ENCODE data around the gene ERBB2. TPM values are rescaled to one million over a fixed set of nuclear protein-coding genes. Genes with fewer than 3 reads are reported as not detected.

The ERBB2 gene
- total RNA-seq, 1 experiment from 2014 or later: 216 TPM

GRCh38 chr17:39651923-39652586, 47.8 kb upstream of the ERBB2 start:
- no peak overlapping the region for H2BK15ac ChIP-seq (ENCODE audit: low read depth, low read length)
- H3K79me1 ChIP-seq (ENCODE audit: insufficient read depth, low read depth, low read length, poor library complexity, severe bottlenecking): no peaks in the 10 kb centered on the region
- no peak overlapping the region for H3K23ac ChIP-seq (ENCODE audit: insufficient read length, low read depth, low read length)
- peak overlapping the region; percentile 90 to 95 (median 91) for H3K27ac Mint-ChIP-seq
- peaks cover 9% of the 10 kb centered on the region; the same call in 1 of the 2 replicates for H3K4me1 ChIP-seq (ENCODE audit: insufficient read depth, low read length)
- H3K23me2 ChIP-seq (ENCODE audit: insufficient read length, low read depth, low read length, poor library complexity, severe bottlenecking): no peaks in the 10 kb centered on the region
- no peak for DNase-seq
- H4K20me1 ChIP-seq (ENCODE audit: control insufficient read depth, insufficient read depth, insufficient read length): no peaks in the 10 kb centered on the region
- H3K9me3 Mint-ChIP-seq: no peaks in the 10 kb centered on the region
- no peak overlapping the region for H4K91ac ChIP-seq (ENCODE audit: insufficient read length, low read depth, low read length)
- no peak overlapping the region for H3T11ph ChIP-seq (ENCODE audit: low read length)
- H2BK120ac ChIP-seq (ENCODE audit: low read depth, low read length, poor library complexity, severe bottlenecking): no peak overlapping the region
- H3K36me3 Mint-ChIP-seq (ENCODE audit: insufficient read depth in 1 of 3, low read depth in 3 of 3): peaks cover 0 to 20% (median 4%) of the 10 kb centered on the region in 3 experiments; a peak in 6 of 7 replicates
- no peak overlapping the region for H3K9ac ChIP-seq (ENCODE audit: extremely low read depth, insufficient read length, low read length)
- H3K18ac ChIP-seq (ENCODE audit: insufficient read length, low read depth, low read length): no peak overlapping the region
- H4K8ac ChIP-seq (replicated peaks; ENCODE audit: insufficient read length, low read depth, low read length): no peak overlapping the region
- H3K9me3 ChIP-seq (ENCODE audit: control insufficient read depth, low read depth, low read length): no peaks in the 10 kb centered on the region
- H3K14ac ChIP-seq (ENCODE audit: insufficient read depth, low read length): no peak overlapping the region; the same call in 1 of the 2 replicates
- no peak overlapping the region for H2BK20ac ChIP-seq (ENCODE audit: low read depth, low read length, poor library complexity, severe bottlenecking)
- no peak overlapping the region for H2AK5ac ChIP-seq (ENCODE audit: insufficient read length, low read length)
- no peaks in the 10 kb centered on the region for H3K27me3 ChIP-seq (ENCODE audit: insufficient read depth, low read length)
- H4K5ac ChIP-seq (ENCODE audit: insufficient read length, low read depth, low read length): no peak overlapping the region
- H3K4me1 Mint-ChIP-seq: peaks cover 31 to 58% of the 10 kb centered on the region in 2 experiments
- no peak overlapping the region for H3K4ac ChIP-seq (ENCODE audit: low read depth, low read length)
- H2BK12ac ChIP-seq (ENCODE audit: insufficient read length, low read depth, low read length): no peak overlapping the region
- no peak overlapping the region for H2BK5ac ChIP-seq (ENCODE audit: insufficient read length, low read length)
- no peaks in the 10 kb centered on the region for H3K27me3 Mint-ChIP-seq (ENCODE audit: low read depth)
- TF ChIP-seq CTCF (conservative IDR thresholded peaks at IDR 0.05): no peak
- peak overlapping the region; percentile 14 to 41; a peak in 3 of 5 replicates for H3K4me3 Mint-ChIP-seq
- no peak overlapping the region for H3K56ac ChIP-seq (ENCODE audit: insufficient read length, low read depth, low read length)
- H3K27ac ChIP-seq (ENCODE audit: insufficient read length, low read depth, low read length): no peak overlapping the region
- no peak overlapping the region for H3K4me2 ChIP-seq (ENCODE audit: insufficient read depth, insufficient read length, low read length)
- no CpG with 5 or more reads among the region's 8 CpGs for WGBS (ENCODE audit: extremely low coverage, insufficient read length, low lambda C conversion rate)
- no peak overlapping the region for H2AFZ ChIP-seq (ENCODE audit: low read length)
- no peaks in the 10 kb centered on the region for H3K79me2 ChIP-seq (ENCODE audit: insufficient read depth, low read length)
